SH-SY5Y (cell line): ENCODE data around the gene CNKSR3.

Experiments
- GATA2 ChIP-seq: IDR thresholded peaks from 2 replicates; pipeline ENCODE4 v1.6.1; 2011; ENCODE audit warnings: mild to moderate bottlenecking, low read depth, low read length
- GATA3 ChIP-seq: IDR thresholded peaks from 2 replicates; pipeline ENCODE4 v1.6.1; 2011; ENCODE audit warnings: low read depth, mild to moderate bottlenecking, low read length, moderate library complexity

- TF ChIP-seq GATA2 (no peak), GATA3 (no peak)
Observed at GRCh38 chr6:154466139-154466538, 44.3 kb downstream of the CNKSR3 start.
